Trophoblast cell (in vitro differentiated cells and primary cell): ENCODE results near the gene TPSAB1.

Experiments used
- DNase-seq, 2 donors: peaks; one replicate each; pipeline ENCODE4 v3.0.0-alpha.2; 2016
- H2AFZ ChIP-seq: 2 replicates; pipeline ENCODE4 v1.6.1; 2013; ENCODE audit warnings: low read length, moderate library complexity, mild to moderate bottlenecking; ENCODE audit not compliant: insufficient read depth, poor library complexity
- H2AK5ac ChIP-seq: 2 replicates; pipeline ENCODE4 v1.6.1; 2013; ENCODE audit warnings: mild to moderate bottlenecking, low read length
- H2BK120ac ChIP-seq: 2 replicates; pipeline ENCODE4 v1.6.1; 2013; ENCODE audit warnings: low read length, mild to moderate bottlenecking, moderate library complexity; ENCODE audit not compliant: insufficient read depth, poor library complexity
- H2BK12ac ChIP-seq: 2 replicates; pipeline ENCODE4 v1.6.1; 2013; ENCODE audit warnings: mild to moderate bottlenecking, low read length, moderate library complexity
- H2BK5ac ChIP-seq: 2 replicates; pipeline ENCODE4 v1.6.1; 2013; ENCODE audit warnings: low read length, low read depth, moderate library complexity, mild to moderate bottlenecking; ENCODE audit not compliant: poor library complexity
- H3K14ac ChIP-seq: 2 replicates; pipeline ENCODE4 v1.6.1; 2013; ENCODE audit warnings: mild to moderate bottlenecking, low read length
- H3K18ac ChIP-seq: 2 replicates; pipeline ENCODE4 v1.6.1; 2013; ENCODE audit warnings: mild to moderate bottlenecking, low read length
- H3K23ac ChIP-seq: 2 replicates; pipeline ENCODE4 v1.6.1; 2013; ENCODE audit warnings: low read length
- H3K27ac ChIP-seq: 2 replicates; pipeline ENCODE4 v1.5.1; 2013; ENCODE audit warnings: low read depth, mild to moderate bottlenecking, inconsistent platforms, low read length, moderate library complexity
- H3K27me3 ChIP-seq: 2 replicates; pipeline ENCODE4 v1.6.1; 2013; ENCODE audit warnings: inconsistent platforms, mild to moderate bottlenecking, low read length, moderate library complexity; ENCODE audit not compliant: insufficient read depth
- H3K36me3 ChIP-seq, 2 experiments: 1 replicate in 1 of 2; 2 replicates in 1 of 2; pipeline ENCODE4 v1.6.1; 2013; ENCODE audit warnings: low read length in 2 of 2, mild to moderate bottlenecking in 2 of 2, moderate library complexity in 1 of 2; ENCODE audit not compliant: insufficient read depth in 2 of 2, control insufficient read depth in 1 of 2
- H3K4ac ChIP-seq: 2 replicates; pipeline ENCODE4 v1.6.1; 2013; ENCODE audit warnings: low read depth, mild to moderate bottlenecking, low read length, moderate library complexity
- H3K4me1 ChIP-seq, 2 experiments: 1 replicate in 1 of 2; 2 replicates in 1 of 2; pipeline ENCODE4 v1.6.1; 2013; ENCODE audit warnings: low read length in 2 of 2, mild to moderate bottlenecking in 2 of 2, moderate library complexity in 1 of 2; ENCODE audit not compliant: insufficient read depth in 2 of 2, control insufficient read depth in 1 of 2
- H3K4me2 ChIP-seq: 2 replicates; pipeline ENCODE4 v1.6.1; 2013; ENCODE audit warnings: inconsistent platforms, mild to moderate bottlenecking, low read length, moderate library complexity
- H3K4me3 ChIP-seq: 2 replicates; pipeline ENCODE4 v1.5.1; 2013; ENCODE audit warnings: mild to moderate bottlenecking, low read depth, low read length, inconsistent platforms
- H3K79me1 ChIP-seq: one replicate; pipeline ENCODE4 v1.6.1; 2013; ENCODE audit warnings: low read length
- H3K79me2 ChIP-seq: 2 replicates; pipeline ENCODE4 v1.6.1; 2013; ENCODE audit warnings: low read length, mild to moderate bottlenecking; ENCODE audit not compliant: control insufficient read depth, insufficient read depth, poor library complexity
- H3K9ac ChIP-seq: 2 replicates; pipeline ENCODE4 v1.6.1; 2013; ENCODE audit warnings: mild to moderate bottlenecking, low read length
- H3K9me3 ChIP-seq: 2 replicates; pipeline ENCODE4 v1.6.1; 2013; ENCODE audit warnings: low read depth, mild to moderate bottlenecking, control low read depth, inconsistent platforms, low read length; ENCODE audit not compliant: insufficient read depth
- H4K12ac ChIP-seq: 2 replicates; pipeline ENCODE4 v1.6.1; 2013; ENCODE audit warnings: low read depth, mild to moderate bottlenecking, low read length, moderate library complexity
- H4K8ac ChIP-seq: 2 replicates; pipeline ENCODE4 v1.6.1; 2013; ENCODE audit warnings: low read depth, mild to moderate bottlenecking, low read length, moderate library complexity
- H4K91ac ChIP-seq: one replicate; pipeline ENCODE4 v1.6.1; 2013; ENCODE audit warnings: low read depth, mild to moderate bottlenecking, low read length, moderate library complexity
- WGBS: extraction: QIAGEN DNeasy Blood & Tissue Kit; methylation state at CpG from one replicate; pipeline ENCODE4 v1.1.7; 2013; ENCODE audit warnings: missing lambda C conversion rate; ENCODE audit not compliant: insufficient read length, insufficient coverage; ENCODE audit errors: extremely low coverage; 5-methylcytosine and 5-hydroxymethylcytosine counted together

TPSAB1 gene

DNA sequence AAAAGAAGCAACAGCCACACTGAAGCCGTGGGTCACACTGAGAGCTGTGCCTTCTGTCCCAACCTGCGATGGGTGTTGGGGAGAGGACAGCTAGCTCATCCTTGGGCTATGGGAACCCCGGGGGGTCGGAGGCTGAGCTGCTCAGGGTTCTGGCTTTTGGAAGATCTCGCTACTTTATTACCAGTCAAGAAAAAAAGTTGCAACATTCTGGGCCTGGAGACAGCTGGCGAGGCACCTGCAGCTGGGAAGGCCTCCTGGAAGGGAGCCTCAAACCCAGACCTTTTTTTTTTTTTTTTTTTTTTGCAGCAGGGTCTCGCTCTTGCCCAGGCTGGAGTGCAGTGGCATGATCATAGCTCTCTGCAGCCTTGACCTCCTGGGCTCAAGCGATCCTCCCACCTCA, 40.3 kb downstream of the TPSAB1 start:
- Histone ChIP-seq H3K79me1 (no peaks in the 10 kb centered on the region), H4K91ac (no peak overlapping the region), H3K36me3 (no peaks in the 10 kb centered on the region), H3K23ac (no peak overlapping the region), H2BK12ac (no peak overlapping the region), H3K9ac (no peak overlapping the region), H3K4ac (no peak overlapping the region), H2AK5ac (no peak overlapping the region), H2AFZ (no peak overlapping the region), H3K18ac (no peak overlapping the region), H3K27ac (no peak overlapping the region), H3K14ac (no peak overlapping the region), H4K12ac (no peak overlapping the region), H3K4me3 (no peak overlapping the region), H3K79me2 (no peaks in the 10 kb centered on the region), H3K4me2 (no peak overlapping the region), H3K27me3 (no peaks in the 10 kb centered on the region), H2BK5ac (no peak overlapping the region), H2BK120ac (no peak overlapping the region), H3K9me3 (peaks cover 2% of the 10 kb centered on the region), H4K8ac (no peak overlapping the region), H3K4me1 (no peaks in the 10 kb centered on the region)
- WGBS: no CpG with 5 or more reads among the region's 8 CpGs
- DNase-seq: no peak

DNA sequence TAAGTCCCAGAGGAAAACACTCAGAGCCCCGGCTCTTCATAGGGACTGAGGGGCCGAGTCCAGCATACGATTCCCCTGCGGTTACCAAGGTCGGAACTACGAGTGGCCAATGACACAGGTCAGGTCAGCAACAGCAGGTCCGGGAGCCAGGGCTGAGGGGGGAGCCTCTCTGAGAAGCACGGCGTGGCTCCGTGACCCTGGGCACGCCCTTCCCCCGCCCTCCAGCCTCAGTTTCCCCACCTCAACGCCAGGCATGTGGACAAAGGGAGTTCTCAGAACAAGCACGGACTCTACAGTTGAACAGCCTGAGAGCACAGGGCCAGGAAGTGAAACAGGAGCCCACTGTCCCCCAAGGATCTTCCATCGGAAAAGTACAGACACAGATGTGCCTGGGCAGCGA, 41.0 kb downstream of the TPSAB1 start:
- no CpG with 5 or more reads among the region's 16 CpGs for WGBS

DNA sequence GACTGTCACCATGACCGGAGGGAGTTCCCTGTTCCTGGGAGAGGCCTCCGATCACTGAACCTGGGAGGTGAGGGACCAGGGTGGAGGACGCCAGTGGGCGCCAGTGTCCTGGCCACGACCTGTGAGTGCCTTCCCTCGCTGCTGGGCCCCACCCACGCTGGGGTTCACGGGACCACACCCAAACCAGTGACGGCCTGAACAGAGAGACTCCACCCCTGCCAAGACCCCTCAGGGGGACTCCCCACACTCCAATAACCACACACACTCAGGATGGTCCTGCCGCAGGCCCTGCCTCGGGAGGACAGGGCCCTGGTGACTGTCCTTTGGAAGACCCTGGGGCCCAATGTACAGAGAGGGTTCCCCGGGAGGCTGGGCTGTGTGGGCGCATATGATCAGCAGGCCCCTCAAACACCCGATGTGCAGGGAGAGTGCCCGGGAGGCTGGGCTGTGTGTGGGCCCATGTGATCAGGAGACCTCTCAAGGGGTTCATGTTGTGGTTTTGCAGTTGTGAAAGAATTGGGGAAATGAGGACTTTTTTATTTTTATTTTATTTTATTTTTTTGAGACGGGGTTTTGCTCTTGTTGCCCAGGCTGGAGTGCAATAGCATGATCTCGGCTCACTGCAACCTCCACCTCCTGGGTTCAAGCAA, 41.9 kb downstream of the TPSAB1 start:
- no peak overlapping the region for H3K27ac ChIP-seq
- WGBS: no CpG with 5 or more reads among the region's 17 CpGs
- H3K27me3 ChIP-seq: no peaks in the 10 kb centered on the region
- peaks cover 2% of the 10 kb centered on the region for H3K9me3 ChIP-seq
- no peak overlapping the region for H3K14ac ChIP-seq
- H4K12ac ChIP-seq: no peak overlapping the region
- H3K79me2 ChIP-seq: no peaks in the 10 kb centered on the region
- no peak overlapping the region for H3K18ac ChIP-seq
- H3K36me3 ChIP-seq: no peaks in the 10 kb centered on the region
- H3K4ac ChIP-seq: no peak overlapping the region
- H2AK5ac ChIP-seq: no peak overlapping the region
- no peak overlapping the region for H3K9ac ChIP-seq
- no peak overlapping the region for H3K4me2 ChIP-seq
- H4K91ac ChIP-seq: no peak overlapping the region
- no peak overlapping the region for H2BK5ac ChIP-seq
- no peak overlapping the region for H2AFZ ChIP-seq
- no peaks in the 10 kb centered on the region for H3K4me1 ChIP-seq
- H3K79me1 ChIP-seq: no peaks in the 10 kb centered on the region
- H3K23ac ChIP-seq: no peak overlapping the region
- no peak for DNase-seq
- H2BK120ac ChIP-seq: no peak overlapping the region
- H3K4me3 ChIP-seq: no peak overlapping the region
- H4K8ac ChIP-seq: no peak overlapping the region
- H2BK12ac ChIP-seq: no peak overlapping the region

More for the DNA sequence above, 41.0 kb downstream of the TPSAB1 start:
- Histone ChIP-seq H3K14ac (no peak overlapping the region), H2BK120ac (no peak overlapping the region), H3K18ac (no peak overlapping the region), H3K27me3 (no peaks in the 10 kb centered on the region), H3K79me1 (no peaks in the 10 kb centered on the region), H2AK5ac (no peak overlapping the region), H3K4me1 (no peaks in the 10 kb centered on the region), H2BK12ac (no peak overlapping the region), H3K23ac (no peak overlapping the region), H4K12ac (no peak overlapping the region), H2AFZ (no peak overlapping the region), H3K27ac (no peak overlapping the region), H3K4me3 (no peak overlapping the region), H3K79me2 (no peaks in the 10 kb centered on the region), H3K36me3 (no peaks in the 10 kb centered on the region), H2BK5ac (no peak overlapping the region), H3K4me2 (no peak overlapping the region), H3K9ac (no peak overlapping the region), H4K8ac (no peak overlapping the region), H3K9me3 (peaks cover 2% of the 10 kb centered on the region), H3K4ac (no peak overlapping the region), H4K91ac (no peak overlapping the region)
- DNase-seq: no peak

DNA sequence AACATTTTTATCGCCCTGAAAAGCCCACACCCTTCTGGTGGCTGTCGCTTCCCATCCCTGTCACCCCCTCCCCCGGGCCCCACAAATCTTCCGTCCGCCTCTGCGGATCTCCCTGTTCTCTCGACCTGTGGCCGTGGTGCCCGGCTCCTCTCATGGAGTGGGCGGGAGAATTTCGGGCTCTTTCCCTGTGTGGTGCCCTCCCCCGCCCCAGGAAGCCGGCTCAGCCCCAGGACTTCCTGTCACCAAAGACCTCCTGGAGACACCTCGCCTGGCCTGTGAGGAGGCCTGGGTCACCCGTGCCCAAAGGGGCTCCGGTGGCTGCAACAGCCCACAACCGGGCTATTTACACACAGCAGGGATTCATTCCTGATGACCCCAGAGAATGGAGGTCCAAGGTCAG, 42.8 kb downstream of the TPSAB1 start:
- Histone ChIP-seq H3K36me3 (no peaks in the 10 kb centered on the region), H2BK120ac (no peak overlapping the region), H2AFZ (no peak overlapping the region), H3K9ac (no peak overlapping the region), H3K14ac (no peak overlapping the region), H3K4me3 (no peak overlapping the region), H4K91ac (no peak overlapping the region), H3K4me2 (no peak overlapping the region), H3K18ac (no peak overlapping the region), H3K27me3 (no peaks in the 10 kb centered on the region), H3K79me2 (no peaks in the 10 kb centered on the region), H4K8ac (no peak overlapping the region), H3K4ac (no peak overlapping the region), H3K9me3 (peaks cover 5% of the 10 kb centered on the region), H2BK5ac (no peak overlapping the region), H3K4me1 (peaks cover 6 to 8% of the 10 kb centered on the region in 2 experiments), H3K27ac (no peak overlapping the region), H2BK12ac (no peak overlapping the region), H3K23ac (no peak overlapping the region), H3K79me1 (no peaks in the 10 kb centered on the region), H2AK5ac (no peak overlapping the region), H4K12ac (no peak overlapping the region)
- DNase-seq: no peak
- WGBS: no CpG with 5 or more reads among the region's 17 CpGs
